BE2C (cell line): Measurements from ENCODE around the gene TMPRSS9.

Source experiments
- DNase-seq: peaks from one replicate; pipeline ENCODE4 v3.0.0-alpha.2; 2020
- H3K27me3 ChIP-seq: fragments of 250-450 bp; sonication (Bioruptor Pico); 2 replicates; pipeline ENCODE4 v1.5.1; 2020; ENCODE audit warnings: mild to moderate bottlenecking
- H3K36me3 ChIP-seq: fragments of 250-450 bp; sonication (Bioruptor Pico); 2 replicates; pipeline ENCODE4 v1.5.1; 2020; ENCODE audit warnings: mild to moderate bottlenecking
- H3K4me1 ChIP-seq: fragments of 250-450 bp; sonication (Bioruptor Pico); 2 replicates; pipeline ENCODE4 v1.5.1; 2020
- H3K4me3 ChIP-seq: 2 replicates; pipeline ENCODE4 v1.5.1; 2011; ENCODE audit warnings: low read depth, low read length
- H3K9me3 ChIP-seq: fragments of 250-450 bp; sonication (Bioruptor Pico); 2 replicates; pipeline ENCODE4 v1.5.1; 2020
- CTCF ChIP-seq: IDR thresholded peaks from 2 replicates; pipeline ENCODE4 v1.5.1; 2012; ENCODE audit warnings: mild to moderate bottlenecking, low read depth, low read length

TMPRSS9 gene

GRCh38 chr19:2434721-2435265 lies 74.7 kb downstream of the TMPRSS9 start:
- H3K4me1 ChIP-seq, result no peaks in the 10 kb centered on the region; the same call in 1 of the 2 replicates
- no peaks in the 10 kb centered on the region for H3K9me3 ChIP-seq
- TF ChIP-seq CTCF, result no peak
- peaks cover 67% of the 10 kb centered on the region for H3K36me3 ChIP-seq
- no peak overlapping the region for H3K4me3 ChIP-seq
- H3K27me3 ChIP-seq, result no peaks in the 10 kb centered on the region
- no peak for DNase-seq

- H3K36me3 ChIP-seq, result peaks cover 66% of the 10 kb centered on the region
Observed at GRCh38 chr19:2436384-2436783, 76.3 kb downstream of the TMPRSS9 start.

GRCh38 chr19:2436926-2437325 lies 76.9 kb downstream of the TMPRSS9 start:
- no peak for DNase-seq
- H3K4me3 ChIP-seq, result no peak overlapping the region
- TF ChIP-seq CTCF, result no peak
- no peaks in the 10 kb centered on the region for H3K27me3 ChIP-seq
- no peaks in the 10 kb centered on the region for H3K9me3 ChIP-seq
- H3K36me3 ChIP-seq, result peaks cover 66% of the 10 kb centered on the region
- no peaks in the 10 kb centered on the region for H3K4me1 ChIP-seq

More at GRCh38 chr19:2436384-2436783, 76.3 kb downstream of the TMPRSS9 start:
- H3K9me3 ChIP-seq, result no peaks in the 10 kb centered on the region
- H3K4me3 ChIP-seq, result no peak overlapping the region
- DNase-seq, result no peak
- H3K4me1 ChIP-seq, result no peaks in the 10 kb centered on the region
- no peaks in the 10 kb centered on the region for H3K27me3 ChIP-seq
- no peak for TF ChIP-seq CTCF

GRCh38 chr19:2438178-2438577 lies 78.1 kb downstream of the TMPRSS9 start:
- no peak for TF ChIP-seq CTCF
- peaks cover 77% of the 10 kb centered on the region for H3K36me3 ChIP-seq
- H3K27me3 ChIP-seq, result no peaks in the 10 kb centered on the region
- H3K4me1 ChIP-seq, result no peaks in the 10 kb centered on the region
- H3K9me3 ChIP-seq, result no peaks in the 10 kb centered on the region
- no peak for DNase-seq
- no peak overlapping the region for H3K4me3 ChIP-seq

- Histone ChIP-seq H3K4me1 (no peaks in the 10 kb centered on the region), H3K4me3 (no peak overlapping the region), H3K27me3 (no peaks in the 10 kb centered on the region), H3K9me3 (no peaks in the 10 kb centered on the region), H3K36me3 (peaks cover 77% of the 10 kb centered on the region)
- DNase-seq, result no peak
- no peak for TF ChIP-seq CTCF
Observed at GRCh38 chr19:2440515-2440914, 80.5 kb downstream of the TMPRSS9 start.

GRCh38 chr19:2441096-2441752 lies 81.2 kb downstream of the TMPRSS9 start:
- no peaks in the 10 kb centered on the region for H3K4me1 ChIP-seq
- H3K36me3 ChIP-seq, result peaks cover 72% of the 10 kb centered on the region
- no peak for TF ChIP-seq CTCF
- no peak for DNase-seq
- H3K4me3 ChIP-seq, result no peak overlapping the region
- H3K9me3 ChIP-seq, result no peaks in the 10 kb centered on the region
- no peaks in the 10 kb centered on the region for H3K27me3 ChIP-seq
